Mammary epithelial cell (primary cell): ENCODE data around the gene COMMD2.

Experiments used
- EZH2 ChIP-seq: IDR thresholded peaks from 2 replicates; pipeline ENCODE4 v1.6.1; 2012; ENCODE audit warnings: low read length, inconsistent platforms, borderline replicate concordance
- TF ChIP-seq, protein P1 (sequence below), 2 donors: IDR thresholded peaks in 1 of 2; conservative IDR thresholded peaks in 1 of 2; 2 replicates each; pipeline ENCODE4 v1.5.1; 2011 to 2012; ENCODE audit warnings: inconsistent platforms in 2 of 2, low read length in 2 of 2, mild to moderate bottlenecking in 2 of 2, control low read depth in 1 of 2, low read depth in 1 of 2; ENCODE audit not compliant: insufficient read depth in 1 of 2; ENCODE audit errors: extremely low read depth in 1 of 2

- TF ChIP-seq, protein P1, sequence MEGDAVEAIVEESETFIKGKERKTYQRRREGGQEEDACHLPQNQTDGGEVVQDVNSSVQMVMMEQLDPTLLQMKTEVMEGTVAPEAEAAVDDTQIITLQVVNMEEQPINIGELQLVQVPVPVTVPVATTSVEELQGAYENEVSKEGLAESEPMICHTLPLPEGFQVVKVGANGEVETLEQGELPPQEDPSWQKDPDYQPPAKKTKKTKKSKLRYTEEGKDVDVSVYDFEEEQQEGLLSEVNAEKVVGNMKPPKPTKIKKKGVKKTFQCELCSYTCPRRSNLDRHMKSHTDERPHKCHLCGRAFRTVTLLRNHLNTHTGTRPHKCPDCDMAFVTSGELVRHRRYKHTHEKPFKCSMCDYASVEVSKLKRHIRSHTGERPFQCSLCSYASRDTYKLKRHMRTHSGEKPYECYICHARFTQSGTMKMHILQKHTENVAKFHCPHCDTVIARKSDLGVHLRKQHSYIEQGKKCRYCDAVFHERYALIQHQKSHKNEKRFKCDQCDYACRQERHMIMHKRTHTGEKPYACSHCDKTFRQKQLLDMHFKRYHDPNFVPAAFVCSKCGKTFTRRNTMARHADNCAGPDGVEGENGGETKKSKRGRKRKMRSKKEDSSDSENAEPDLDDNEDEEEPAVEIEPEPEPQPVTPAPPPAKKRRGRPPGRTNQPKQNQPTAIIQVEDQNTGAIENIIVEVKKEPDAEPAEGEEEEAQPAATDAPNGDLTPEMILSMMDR (conservative IDR thresholded peaks at IDR 0.05 in 1 of 2, IDR thresholded peaks at IDR 0.05 in 1 of 2; ENCODE audit: extremely low read depth in 1 of 2, insufficient read depth in 1 of 2, low read depth in 1 of 2, low read length in 2 of 2): no peak
- no peak for TF ChIP-seq EZH2
Observed at GRCh38 chr3:149801195-149801594, 48.9 kb upstream of the COMMD2 start.
